ENCODE data around the gene THYN1. TPM values are rescaled to one million over a fixed set of nuclear protein-coding genes. Genes with fewer than 3 reads are reported as not detected.

Gene THYN1
- total and polyA plus RNA-seq, 9 donors = 41.0 to 91.8 (median 59.6) TPM

GRCh38 chr11:134206185-134206584 is 47.0 kb downstream of the THYN1 start:
- no peak for TF ChIP-seq CTCF (IDR thresholded peaks at IDR 0.05)
- TF ChIP-seq POLR2A (IDR thresholded peaks at IDR 0.05) = no peak
- TF ChIP-seq EP300 (IDR thresholded peaks at IDR 0.05) = no peak
- no peak for DNase-seq
- H3K9me3 ChIP-seq = no peaks in the 10 kb centered on the region
- intact Hi-C loops (cut with DNase I) = no loop called here
- H3K4me1 ChIP-seq (ENCODE audit: insufficient read depth) = no peaks in the 10 kb centered on the region
- no peaks in the 10 kb centered on the region for H3K36me3 ChIP-seq
- no peak overlapping the region for H3K4me3 ChIP-seq
- no peaks in the 10 kb centered on the region for H3K27me3 ChIP-seq
- H3K27ac ChIP-seq = no peak overlapping the region
- WGBS, 3 donors = 93 to 94% (median 94%) methylated on average over 5 of the region's 5 CpGs

- Histone ChIP-seq H3K4me3 (no peak overlapping the region), H3K27me3 (no peaks in the 10 kb centered on the region), H3K9me3 (no peaks in the 10 kb centered on the region), H3K4me1 (ENCODE audit: insufficient read depth) (no peaks in the 10 kb centered on the region), H3K36me3 (no peaks in the 10 kb centered on the region), H3K27ac (no peak overlapping the region)
- no peak for DNase-seq
- WGBS, 3 donors = 94 to 95% (median 94%) methylated on average over 9 of the region's 9 CpGs
- no peak for TF ChIP-seq EP300 (IDR thresholded peaks at IDR 0.05)
- no peak for TF ChIP-seq POLR2A (IDR thresholded peaks at IDR 0.05)
- no peak for TF ChIP-seq CTCF (IDR thresholded peaks at IDR 0.05)
- intact Hi-C loops (cut with DNase I) = no loop called here
These were observed 47.4 kb downstream of the THYN1 start for GRCh38 chr11:134205729-134206128.

GRCh38 chr11:134202661-134203060 is 50.5 kb downstream of the THYN1 start:
- no peaks in the 10 kb centered on the region for H3K36me3 ChIP-seq

GRCh38 chr11:134200688-134201087 is 52.5 kb downstream of the THYN1 start:
- Histone ChIP-seq H3K9me3 (no peaks in the 10 kb centered on the region), H3K27ac (no peak overlapping the region), H3K4me3 (no peak overlapping the region), H3K36me3 (no peaks in the 10 kb centered on the region), H3K27me3 (no peaks in the 10 kb centered on the region), H3K4me1 (ENCODE audit: insufficient read depth) (no peaks in the 10 kb centered on the region)
- 96 to 99% (median 97%) methylated on average over 6 of the region's 6 CpGs for WGBS, 3 donors
- no peak for TF ChIP-seq POLR2A (IDR thresholded peaks at IDR 0.05)
- TF ChIP-seq CTCF (IDR thresholded peaks at IDR 0.05) = no peak
- TF ChIP-seq EP300 (IDR thresholded peaks at IDR 0.05) = no peak
- intact Hi-C loops (cut with DNase I) = no loop called here
- no peak for DNase-seq

More at GRCh38 chr11:134202661-134203060, 50.5 kb downstream of the THYN1 start:
- H3K27me3 ChIP-seq = no peaks in the 10 kb centered on the region
- H3K4me1 ChIP-seq (ENCODE audit: insufficient read depth) = no peaks in the 10 kb centered on the region
- intact Hi-C loops (cut with DNase I) = no loop called here
- H3K9me3 ChIP-seq = no peaks in the 10 kb centered on the region
- DNase-seq = no peak
- no peak overlapping the region for H3K27ac ChIP-seq
- no peak overlapping the region for H3K4me3 ChIP-seq
- TF ChIP-seq EP300 (IDR thresholded peaks at IDR 0.05) (no peak), CTCF (IDR thresholded peaks at IDR 0.05) (no peak), POLR2A (IDR thresholded peaks at IDR 0.05) (no peak)
- 94 to 97% (median 94%) methylated on average over 4 of the region's 4 CpGs for WGBS, 3 donors

All from ovary (tissue), 9 donors.